Epidermal melanocyte (primary cell): Measurements from ENCODE around the gene NAA50.

Source experiments
- DNase-seq: peaks from one replicate; pipeline ENCODE4 v3.0.0; 2011; ENCODE audit warnings: low spot score; ENCODE audit not compliant: insufficient read length

Gene NAA50

GRCh38 chr3:113690482-113690881 lies 55.6 kb downstream of the NAA50 start:
- no peak for DNase-seq

- DNase-seq, result no peak
These were observed 59.9 kb downstream of the NAA50 start for GRCh38 chr3:113685956-113686721.

GRCh38 chr3:113685124-113685523 lies 60.9 kb downstream of the NAA50 start:
- no peak for DNase-seq

GRCh38 chr3:113684271-113684819 lies 61.7 kb downstream of the NAA50 start:
- no peak for DNase-seq

- DNase-seq, result no peak
These were observed 67.3 kb downstream of the NAA50 start for GRCh38 chr3:113678773-113679172.

GRCh38 chr3:113677737-113678136 lies 68.3 kb downstream of the NAA50 start:
- no peak for DNase-seq

GRCh38 chr3:113676261-113676660 lies 69.8 kb downstream of the NAA50 start:
- no peak for DNase-seq

GRCh38 chr3:113673593-113673992 lies 72.5 kb downstream of the NAA50 start:
- DNase-seq, result no peak

- DNase-seq, result no peak
These were observed 78.0 kb downstream of the NAA50 start for GRCh38 chr3:113668015-113668414.
